Cardiac muscle cell (in vitro differentiated cells and primary cell): ENCODE data around the gene TMEM214. TPM values are rescaled to one million over a fixed set of nuclear protein-coding genes. Genes with fewer than 3 reads are reported as not detected.
A peak's percentile ranks its signal among the peaks of the same experiment; 100 is the strongest.

Experiments
- DNase-seq, 2 donors: peaks; one replicate each; pipeline versions ENCODE4 v3.0.0 to v3.0.0-alpha.2; 2010 to 2017; ENCODE audit warnings: low read depth in 1 of 2, low spot score in 1 of 2
- H3K27ac ChIP-seq: fragments of 200-600 bp; sonication (generic); 2 replicates; pipeline ENCODE4 v1.5.1; 2016
- H3K27me3 ChIP-seq: fragments of 200-600 bp; sonication (generic); 2 replicates; pipeline ENCODE4 v1.6.0; 2016; ENCODE audit warnings: control low read depth
- H3K36me3 ChIP-seq: fragments of 200-600 bp; sonication (generic); 2 replicates; pipeline ENCODE4 v1.5.1; 2016; ENCODE audit warnings: control low read depth
- H3K4me1 ChIP-seq: fragments of 200-600 bp; sonication (generic); 2 replicates; pipeline ENCODE4 v1.8.1; 2017; ENCODE audit warnings: low read depth, mild to moderate bottlenecking, mixed run types
- H3K4me3 ChIP-seq: fragments of 200-600 bp; sonication (generic); 2 replicates; pipeline ENCODE4 v1.5.1; 2016; ENCODE audit warnings: mild to moderate bottlenecking
- H3K9me3 ChIP-seq: fragments of 200-600 bp; sonication (generic); 2 replicates; pipeline ENCODE4 v1.5.1; 2017; ENCODE audit warnings: low read depth, mild to moderate bottlenecking, control low read depth
- polyA plus RNA-seq: library from polyadenylated mRNA; unstranded; fragments of >200 nt; fragmentation: Nextera tagmentation; extraction: Ambion mirVana; gene quantifications from 2 replicates; pipeline ENCODE4 v1.2.1, GENCODE V29; 2016
- total RNA-seq: library from RNA; depleted of rRNA; stranded (reverse); fragments of >200 nt; gene quantifications from 2 replicates; pipeline ENCODE4 v1.2.3, GENCODE V29; 2016
- TF ChIP-seq, protein P1 (sequence below): IDR thresholded peaks from 2 replicates; pipeline ENCODE4 v1.5.1; 2012; ENCODE audit warnings: low read depth, mild to moderate bottlenecking, low read length

Gene TMEM214
- total and polyA plus RNA-seq, 2 experiments from 2014 or later: 38.9 to 66.3 TPM

DNA sequence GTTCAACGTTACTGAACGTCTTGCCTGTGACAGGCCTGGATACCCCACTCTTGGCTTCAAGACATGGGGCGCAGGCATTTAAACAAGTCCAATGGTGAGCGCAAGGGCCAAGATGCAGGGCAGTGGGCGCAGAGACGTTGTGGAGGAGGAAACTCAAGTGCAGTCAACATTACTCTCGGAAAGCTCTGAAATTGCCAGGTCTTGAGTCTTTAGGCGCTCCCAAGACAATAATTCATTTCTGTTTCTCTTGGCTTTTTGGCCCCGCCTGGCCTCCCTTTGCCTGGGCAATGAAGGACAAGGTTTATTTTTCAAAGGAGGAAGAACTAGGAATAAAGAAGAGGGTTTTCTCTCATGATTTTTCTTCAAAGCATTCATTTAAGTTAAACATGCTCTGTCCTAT, 13.3 kb upstream of the TMEM214 start:
- Histone ChIP-seq H3K27ac (peak overlapping the region; percentile 73), H3K36me3 (peaks cover 11% of the 10 kb centered on the region), H3K27me3 (no peaks in the 10 kb centered on the region), H3K4me3 (no peak overlapping the region), H3K4me1 (peaks cover 30% of the 10 kb centered on the region), H3K9me3 (no peaks in the 10 kb centered on the region)
- TF ChIP-seq, protein P1, sequence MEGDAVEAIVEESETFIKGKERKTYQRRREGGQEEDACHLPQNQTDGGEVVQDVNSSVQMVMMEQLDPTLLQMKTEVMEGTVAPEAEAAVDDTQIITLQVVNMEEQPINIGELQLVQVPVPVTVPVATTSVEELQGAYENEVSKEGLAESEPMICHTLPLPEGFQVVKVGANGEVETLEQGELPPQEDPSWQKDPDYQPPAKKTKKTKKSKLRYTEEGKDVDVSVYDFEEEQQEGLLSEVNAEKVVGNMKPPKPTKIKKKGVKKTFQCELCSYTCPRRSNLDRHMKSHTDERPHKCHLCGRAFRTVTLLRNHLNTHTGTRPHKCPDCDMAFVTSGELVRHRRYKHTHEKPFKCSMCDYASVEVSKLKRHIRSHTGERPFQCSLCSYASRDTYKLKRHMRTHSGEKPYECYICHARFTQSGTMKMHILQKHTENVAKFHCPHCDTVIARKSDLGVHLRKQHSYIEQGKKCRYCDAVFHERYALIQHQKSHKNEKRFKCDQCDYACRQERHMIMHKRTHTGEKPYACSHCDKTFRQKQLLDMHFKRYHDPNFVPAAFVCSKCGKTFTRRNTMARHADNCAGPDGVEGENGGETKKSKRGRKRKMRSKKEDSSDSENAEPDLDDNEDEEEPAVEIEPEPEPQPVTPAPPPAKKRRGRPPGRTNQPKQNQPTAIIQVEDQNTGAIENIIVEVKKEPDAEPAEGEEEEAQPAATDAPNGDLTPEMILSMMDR: no peak
- no peak for DNase-seq

DNA sequence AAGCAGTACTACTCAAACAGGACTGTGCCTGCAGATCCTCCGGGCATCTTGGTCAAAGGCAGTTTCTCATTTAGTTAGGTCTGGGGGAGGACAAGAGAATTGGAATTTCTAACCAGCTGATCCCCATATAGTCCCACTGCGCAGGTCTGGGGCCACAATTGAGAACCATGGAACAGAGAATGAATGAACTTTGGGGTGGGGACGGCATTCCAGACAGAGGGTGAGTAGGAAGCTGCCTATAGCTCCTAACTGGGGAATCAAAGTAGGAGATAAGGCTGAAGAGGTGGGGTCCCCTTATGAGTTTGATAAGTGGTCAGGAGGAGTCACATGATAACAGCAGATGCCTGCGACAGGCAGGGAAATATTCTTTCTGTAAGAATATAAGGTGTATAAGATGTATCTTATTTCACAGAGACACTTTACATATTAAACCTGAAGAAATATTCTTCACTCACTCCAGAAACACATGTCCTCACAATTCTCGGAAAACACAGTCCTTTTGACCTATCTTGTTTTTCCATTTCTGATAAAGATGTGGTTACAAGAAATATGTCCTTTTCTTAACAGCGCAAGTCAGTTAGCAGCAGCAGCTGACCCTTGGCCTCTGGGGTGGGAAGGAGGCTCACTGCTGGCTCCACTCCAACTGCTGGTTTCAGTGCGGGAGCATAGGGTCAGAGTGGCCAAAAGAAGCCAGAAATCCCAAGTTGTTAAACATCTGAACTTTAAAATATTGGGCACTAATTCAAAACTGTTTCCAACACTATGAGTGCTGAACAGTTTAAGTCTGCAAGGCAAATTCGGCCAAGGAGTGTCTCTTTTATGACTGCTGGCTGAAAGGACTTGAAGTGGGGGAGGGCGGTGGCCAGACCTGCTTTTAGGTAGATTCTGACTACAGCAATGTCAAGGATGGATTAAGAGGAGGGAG, 12.6 kb upstream of the TMEM214 start:
- H3K27ac ChIP-seq: peak overlapping the region; percentile 73
- TF ChIP-seq, protein P1: no peak
- no peaks in the 10 kb centered on the region for H3K27me3 ChIP-seq

DNA sequence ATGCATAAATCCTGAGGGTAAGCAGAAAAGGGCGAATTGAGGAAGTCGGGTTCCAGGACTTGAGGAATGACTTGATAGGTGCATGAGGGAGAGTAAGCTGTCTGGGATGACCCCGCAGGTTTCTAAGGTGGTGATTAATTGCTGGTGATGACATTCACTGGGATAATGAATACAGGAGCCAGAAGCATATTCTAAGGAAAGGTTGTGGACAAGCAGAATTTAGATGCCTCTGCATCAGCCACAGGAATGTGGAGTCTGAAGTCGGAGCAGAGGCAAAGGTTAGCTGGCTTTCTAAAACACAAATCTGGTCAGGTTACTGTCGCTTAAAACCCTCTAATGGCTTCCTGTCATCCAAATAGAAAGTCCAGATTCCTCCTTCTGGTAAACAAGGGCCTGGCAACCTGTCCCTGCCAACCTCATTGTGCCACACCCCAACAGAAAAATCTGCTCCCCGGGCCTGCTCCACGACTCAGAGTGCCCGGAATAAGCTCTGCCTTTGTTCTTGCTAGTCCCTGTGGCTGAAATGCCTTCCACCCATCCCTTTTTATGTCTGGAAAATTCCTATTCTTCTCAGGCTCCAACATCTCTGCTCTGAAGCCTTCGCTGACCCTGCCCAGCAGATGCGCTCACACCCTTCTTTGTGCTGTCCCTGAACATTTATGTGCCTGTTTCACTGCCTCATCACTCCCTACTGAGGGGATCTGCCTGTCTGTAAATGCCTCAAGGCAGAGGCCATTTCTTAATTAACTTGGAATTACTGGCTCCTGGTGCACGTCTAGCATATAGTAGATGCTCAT, 11.3 kb upstream of the TMEM214 start:
- TF ChIP-seq, protein P1: no peak
- peak overlapping the region; percentile 73 for H3K27ac ChIP-seq

More for the DNA sequence above, 12.6 kb upstream of the TMEM214 start:
- no peak overlapping the region for H3K4me3 ChIP-seq
- peaks cover 30% of the 10 kb centered on the region for H3K4me1 ChIP-seq
- DNase-seq: peak; percentile 35 to 93
- no peaks in the 10 kb centered on the region for H3K9me3 ChIP-seq
- H3K36me3 ChIP-seq: peaks cover 11% of the 10 kb centered on the region

DNA sequence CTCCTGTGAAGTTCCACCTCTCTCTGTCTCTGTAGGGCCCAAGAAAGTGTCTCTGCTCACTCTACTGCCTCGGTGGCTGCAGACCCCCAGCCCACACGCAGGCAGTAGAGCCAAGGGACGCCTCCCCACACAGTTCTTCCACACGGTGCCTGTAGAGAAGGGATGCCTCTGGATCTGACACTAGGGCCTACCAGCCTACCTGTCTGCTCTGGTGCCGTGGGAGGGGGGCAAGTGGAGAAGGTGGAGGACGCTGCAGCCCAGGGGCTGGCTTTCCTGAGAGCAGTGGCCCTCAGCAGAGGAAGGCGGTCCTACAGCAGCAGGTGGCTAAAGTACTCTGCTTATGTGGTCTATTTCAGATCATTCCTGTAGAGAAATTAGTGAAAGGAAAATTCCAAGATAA, 9.0 kb upstream of the TMEM214 start:
- no peak for DNase-seq
- Histone ChIP-seq H3K27ac (no peak overlapping the region), H3K36me3 (peaks cover 14% of the 10 kb centered on the region), H3K4me1 (peaks cover 16% of the 10 kb centered on the region), H3K4me3 (no peak overlapping the region), H3K9me3 (no peaks in the 10 kb centered on the region), H3K27me3 (no peaks in the 10 kb centered on the region)
- TF ChIP-seq, protein P1: no peak

More for the DNA sequence above, 11.3 kb upstream of the TMEM214 start:
- Histone ChIP-seq H3K4me3 (no peak overlapping the region), H3K36me3 (peaks cover 11% of the 10 kb centered on the region), H3K4me1 (peaks cover 22% of the 10 kb centered on the region), H3K9me3 (no peaks in the 10 kb centered on the region), H3K27me3 (no peaks in the 10 kb centered on the region)
- peak in 1 of 2 donors; percentile 54 for DNase-seq

DNA sequence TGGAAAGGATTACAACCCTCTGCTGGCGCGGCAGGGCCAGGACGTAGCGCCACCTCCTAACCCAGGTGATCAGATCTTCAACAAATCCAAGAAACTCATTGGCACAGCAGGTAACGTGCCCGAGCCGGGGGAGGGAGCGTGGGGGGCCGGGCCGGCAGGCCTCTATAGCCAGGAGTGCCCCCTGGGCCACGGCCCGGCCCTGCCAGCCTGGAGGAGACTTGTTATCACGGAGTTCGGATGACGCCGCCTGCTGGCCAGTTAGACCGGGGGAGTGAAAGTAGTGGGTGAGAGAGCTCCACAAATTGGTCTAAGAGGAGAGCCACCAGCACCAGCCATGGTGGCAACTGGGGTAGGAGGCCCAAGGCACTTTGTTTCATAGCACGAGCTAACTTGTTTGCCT, 8.6 kb upstream of the TMEM214 start:
- no peaks in the 10 kb centered on the region for H3K9me3 ChIP-seq
- peaks cover 14% of the 10 kb centered on the region for H3K36me3 ChIP-seq
- no peak overlapping the region for H3K27ac ChIP-seq
- no peaks in the 10 kb centered on the region for H3K27me3 ChIP-seq
- no peak overlapping the region for H3K4me3 ChIP-seq
- DNase-seq: no peak
- TF ChIP-seq, protein P1: peak; percentile 16
- peaks cover 16% of the 10 kb centered on the region for H3K4me1 ChIP-seq
